Measurements from ENCODE around the gene RFC3.

RFC3 gene

DNA sequence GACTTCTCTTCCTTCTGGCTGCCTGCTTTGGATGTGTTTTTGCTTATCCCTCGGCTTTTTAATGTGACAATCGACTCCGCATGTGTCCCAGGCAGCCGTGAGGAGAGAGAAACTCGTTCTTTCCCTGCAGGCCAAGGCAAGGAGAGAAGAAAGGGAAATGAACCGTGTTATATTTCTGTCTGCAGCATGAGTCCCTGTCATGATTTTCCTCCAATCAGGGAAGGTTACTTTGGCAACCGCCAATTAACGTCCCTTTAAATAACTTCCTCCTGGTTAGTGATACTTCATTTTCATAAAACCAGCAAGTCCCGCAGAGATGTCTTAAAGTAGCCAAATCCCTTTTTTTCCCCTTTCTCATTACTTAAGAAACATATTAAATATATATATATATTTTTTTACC, 42.6 kb downstream of the RFC3 start:
- no peak overlapping the region for H3K9ac ChIP-seq (ENCODE audit: low read depth, low read length, poor library complexity, severe bottlenecking)
- H4K20me1 ChIP-seq (ENCODE audit: insufficient read depth, low read length, poor library complexity, severe bottlenecking), result no peaks in the 10 kb centered on the region
- no peak overlapping the region for H3K4me2 ChIP-seq (ENCODE audit: low read depth, low read length, poor library complexity, severe bottlenecking)
- H3K36me3 ChIP-seq (ENCODE audit: insufficient read depth, low read length), result no peaks in the 10 kb centered on the region
- no peaks in the 10 kb centered on the region for H3K79me2 ChIP-seq (ENCODE audit: insufficient read depth, low read length)
- no peak overlapping the region for H3K4me3 ChIP-seq (ENCODE audit: low read length, poor library complexity, severe bottlenecking)
- H2AFZ ChIP-seq (ENCODE audit: low read length), result no peak overlapping the region
- H3K9me3 ChIP-seq (ENCODE audit: insufficient read depth, low read depth, low read length), result no peaks in the 10 kb centered on the region
- no peaks in the 10 kb centered on the region for H3K4me1 ChIP-seq (ENCODE audit: insufficient read depth, low read length, poor library complexity, severe bottlenecking)
- TF ChIP-seq CTCF (conservative IDR thresholded peaks at IDR 0.05; ENCODE audit: low read length), result no peak
- no peaks in the 10 kb centered on the region for H3F3A ChIP-seq (ENCODE audit: low read depth)
- H3K9me2 ChIP-seq (replicated peaks; ENCODE audit: low read depth, low read length), result no peaks in the 10 kb centered on the region
- no peaks in the 10 kb centered on the region for H3K27me3 ChIP-seq (ENCODE audit: insufficient read depth, low read length, poor library complexity, severe bottlenecking)

- Histone ChIP-seq H3K27me3 (ENCODE audit: insufficient read depth, low read length, poor library complexity, severe bottlenecking) (no peaks in the 10 kb centered on the region), H3F3A (ENCODE audit: low read depth) (no peaks in the 10 kb centered on the region), H3K9me2 (replicated peaks; ENCODE audit: low read depth, low read length) (no peaks in the 10 kb centered on the region), H2AFZ (ENCODE audit: low read length) (no peak overlapping the region), H3K4me1 (ENCODE audit: insufficient read depth, low read length, poor library complexity, severe bottlenecking) (no peaks in the 10 kb centered on the region), H3K79me2 (ENCODE audit: insufficient read depth, low read length) (no peaks in the 10 kb centered on the region), H3K9me3 (ENCODE audit: insufficient read depth, low read depth, low read length) (no peaks in the 10 kb centered on the region), H3K9ac (ENCODE audit: low read depth, low read length, poor library complexity, severe bottlenecking) (no peak overlapping the region), H3K36me3 (ENCODE audit: insufficient read depth, low read length) (no peaks in the 10 kb centered on the region), H4K20me1 (ENCODE audit: insufficient read depth, low read length, poor library complexity, severe bottlenecking) (no peaks in the 10 kb centered on the region), H3K4me2 (ENCODE audit: low read depth, low read length, poor library complexity, severe bottlenecking) (no peak overlapping the region), H3K4me3 (ENCODE audit: low read length, poor library complexity, severe bottlenecking) (no peak overlapping the region)
- TF ChIP-seq EZH2phosphoT487 (IDR thresholded peaks at IDR 0.05; ENCODE audit: borderline replicate concordance) (no peak), CTCF (conservative IDR thresholded peaks at IDR 0.05; ENCODE audit: low read length) (no peak)
Observed at GRCh38 chr13:33862016-33862415, 44.1 kb downstream of the RFC3 start.

DNA sequence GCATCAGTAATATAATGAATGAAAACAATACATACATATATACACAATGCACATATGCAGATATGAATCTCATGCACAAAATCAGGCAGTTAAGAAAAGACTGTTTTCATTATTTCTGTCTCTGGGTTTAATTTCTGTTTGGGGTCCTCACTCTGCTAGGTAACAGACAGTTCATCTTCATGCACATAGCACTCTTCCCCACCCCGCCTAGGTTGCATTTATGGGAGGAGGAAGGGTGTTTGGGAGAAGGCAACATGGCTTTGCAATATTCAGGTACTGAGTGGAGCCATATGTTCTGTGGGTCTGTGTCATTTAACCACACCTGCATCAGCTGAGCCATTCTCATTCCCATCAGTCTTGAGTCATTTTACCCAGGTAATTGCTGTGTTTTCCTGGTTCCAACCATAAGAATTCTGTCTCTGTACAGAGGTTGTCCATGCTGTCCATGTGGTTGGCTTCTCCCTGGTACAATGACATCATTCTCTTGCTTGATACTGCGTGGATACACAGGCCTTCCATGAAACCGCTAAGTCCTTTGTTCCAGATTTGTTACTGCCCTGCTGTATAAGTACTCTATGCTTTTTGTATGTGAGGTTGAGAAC, 45.3 kb downstream of the RFC3 start:
- H3F3A ChIP-seq (ENCODE audit: low read depth), result no peaks in the 10 kb centered on the region
- no peak overlapping the region for H3K9ac ChIP-seq (ENCODE audit: low read depth, low read length, poor library complexity, severe bottlenecking)
- H3K27me3 ChIP-seq (ENCODE audit: insufficient read depth, low read length, poor library complexity, severe bottlenecking), result no peaks in the 10 kb centered on the region
- no peaks in the 10 kb centered on the region for H3K4me1 ChIP-seq (ENCODE audit: insufficient read depth, low read length, poor library complexity, severe bottlenecking)
- no peaks in the 10 kb centered on the region for H3K9me3 ChIP-seq (ENCODE audit: insufficient read depth, low read depth, low read length)
- no peaks in the 10 kb centered on the region for H3K79me2 ChIP-seq (ENCODE audit: insufficient read depth, low read length)
- no peak overlapping the region for H3K4me3 ChIP-seq (ENCODE audit: low read length, poor library complexity, severe bottlenecking)
- H3K4me2 ChIP-seq (ENCODE audit: low read depth, low read length, poor library complexity, severe bottlenecking), result no peak overlapping the region
- H3K36me3 ChIP-seq (ENCODE audit: insufficient read depth, low read length), result no peaks in the 10 kb centered on the region
- H2AFZ ChIP-seq (ENCODE audit: low read length), result no peak overlapping the region
- TF ChIP-seq CTCF (conservative IDR thresholded peaks at IDR 0.05; ENCODE audit: low read length) (no peak), EZH2phosphoT487 (IDR thresholded peaks at IDR 0.05; ENCODE audit: borderline replicate concordance) (no peak)
- no peaks in the 10 kb centered on the region for H4K20me1 ChIP-seq (ENCODE audit: insufficient read depth, low read length, poor library complexity, severe bottlenecking)
- no peaks in the 10 kb centered on the region for H3K9me2 ChIP-seq (replicated peaks; ENCODE audit: low read depth, low read length)

All from Loucy (cell line).